Effector memory CD4-positive, alpha-beta T cell (primary cell): ENCODE measurements around the gene UROC1.

Source experiments
- DNase-seq, 3 donors: peaks; one replicate each; pipeline ENCODE4 v3.0.0-alpha.2; 2020
- H3K27ac ChIP-seq: 2 replicates; pipeline ENCODE4 v1.7.0; 2013; ENCODE audit warnings: mild to moderate bottlenecking, low read length, moderate library complexity; ENCODE audit not compliant: insufficient read depth, poor library complexity, severe bottlenecking
- H3K27me3 ChIP-seq: replicated peaks from 2 replicates; pipeline ENCODE4 v1.7.0; 2013; ENCODE audit warnings: mild to moderate bottlenecking, low read length; ENCODE audit not compliant: insufficient read depth, control insufficient read depth, poor library complexity, severe bottlenecking
- H3K36me3 ChIP-seq: 2 replicates; pipeline ENCODE4 v1.7.0; 2013; ENCODE audit warnings: mild to moderate bottlenecking, low read length, moderate library complexity; ENCODE audit not compliant: control insufficient read depth, insufficient read depth
- H3K4me1 ChIP-seq: 2 replicates; pipeline ENCODE4 v1.7.0; 2013; ENCODE audit warnings: low read length, mild to moderate bottlenecking; ENCODE audit not compliant: control insufficient read depth, insufficient read depth, poor library complexity, severe bottlenecking
- H3K4me3 ChIP-seq: 2 replicates; pipeline ENCODE4 v1.7.0; 2013; ENCODE audit warnings: low read length, low read depth, mild to moderate bottlenecking; ENCODE audit not compliant: insufficient read depth, poor library complexity, severe bottlenecking
- H3K9me3 ChIP-seq: 2 replicates; pipeline ENCODE4 v1.7.0; 2013; ENCODE audit warnings: mild to moderate bottlenecking, low read length, moderate library complexity; ENCODE audit not compliant: control insufficient read depth

The UROC1 gene

DNA sequence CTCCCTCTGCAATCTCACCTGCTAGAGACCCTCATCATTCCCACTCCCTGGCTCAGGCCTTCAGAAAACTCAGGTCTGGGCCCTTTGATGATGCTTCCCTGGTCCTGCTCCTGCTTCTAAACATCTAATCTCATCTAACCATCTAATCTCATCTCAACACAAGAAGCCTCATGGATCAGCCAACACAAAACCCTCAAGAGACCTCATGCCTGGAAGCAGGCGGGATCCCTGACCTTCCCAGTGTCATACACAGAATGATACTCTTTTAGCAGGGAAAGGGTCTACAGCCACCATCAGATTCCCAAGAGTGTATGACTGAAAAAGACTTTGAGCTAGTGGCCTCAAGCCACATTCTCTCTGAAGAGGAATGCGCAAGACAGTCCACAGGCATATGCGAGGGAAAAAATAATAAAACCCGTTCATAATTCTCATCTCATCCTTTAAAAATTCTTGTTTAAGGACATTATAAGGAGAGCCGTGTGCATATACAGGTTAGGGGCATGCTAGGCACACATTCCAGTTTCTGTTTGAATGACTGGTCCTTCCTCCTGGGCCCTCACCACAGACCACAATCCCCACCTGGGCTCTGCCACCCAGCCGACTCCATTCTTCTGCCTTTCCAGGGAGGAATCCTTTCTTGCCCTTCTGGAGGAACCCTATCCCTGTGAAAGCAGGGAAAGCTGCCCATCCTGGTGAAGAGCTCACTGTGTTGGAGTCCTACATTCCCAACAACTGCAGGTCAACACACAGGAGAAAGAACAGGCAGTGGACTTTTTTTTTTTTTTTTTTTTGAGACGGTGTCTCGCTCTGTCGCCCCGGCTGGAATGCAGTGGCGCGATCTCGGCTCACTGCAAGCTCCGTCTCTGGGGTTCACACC lies 44.0 kb downstream of the UROC1 start:
- H3K4me3 ChIP-seq: peak overlapping the region; percentile 24
- no peak overlapping the region for H3K27ac ChIP-seq
- no peak for DNase-seq

DNA sequence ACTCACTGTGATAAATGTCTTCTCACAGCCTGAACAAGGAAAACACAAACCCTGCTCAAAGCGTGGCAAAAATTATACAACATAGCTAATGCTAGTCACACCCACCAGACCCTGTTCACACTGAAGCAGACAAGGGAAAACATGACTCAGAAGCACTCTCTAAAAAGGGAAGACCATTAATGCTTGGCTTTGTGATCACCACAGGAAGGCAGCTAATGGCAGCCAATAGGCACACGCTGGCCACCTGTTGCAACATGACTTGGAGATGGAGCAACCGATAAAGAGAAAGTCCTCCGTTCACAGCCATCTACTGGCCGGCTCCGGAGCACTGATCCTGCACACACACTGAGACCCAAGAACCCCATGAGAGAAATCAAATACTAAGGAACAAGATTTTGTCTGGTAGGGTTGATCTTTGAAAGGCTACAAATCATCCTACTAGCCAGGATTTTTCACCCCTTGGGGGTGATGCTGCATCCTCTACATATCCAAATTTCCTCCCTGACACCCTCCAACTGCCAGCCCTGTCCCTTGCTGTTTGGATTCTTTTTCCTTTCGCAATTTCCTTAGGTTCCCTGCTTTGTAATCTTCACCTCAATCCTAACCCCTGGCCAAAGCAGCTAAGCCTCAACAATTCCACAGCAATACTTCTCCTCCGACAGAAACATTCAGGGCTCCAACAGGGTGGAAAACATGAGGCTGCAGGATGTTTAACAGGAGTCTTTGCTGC lies 45.1 kb downstream of the UROC1 start:
- Histone ChIP-seq H3K4me1 (peaks cover 36% of the 10 kb centered on the region), H3K27ac (no peak overlapping the region), H3K36me3 (peaks cover 40% of the 10 kb centered on the region), H3K9me3 (no peaks in the 10 kb centered on the region), H3K27me3 (no peaks in the 10 kb centered on the region), H3K4me3 (no peak overlapping the region)
- no peak for DNase-seq

More for the DNA sequence above, 44.0 kb downstream of the UROC1 start:
- Histone ChIP-seq H3K4me1 (peaks cover 36% of the 10 kb centered on the region), H3K36me3 (peaks cover 30% of the 10 kb centered on the region), H3K9me3 (no peaks in the 10 kb centered on the region), H3K27me3 (no peaks in the 10 kb centered on the region)

DNA sequence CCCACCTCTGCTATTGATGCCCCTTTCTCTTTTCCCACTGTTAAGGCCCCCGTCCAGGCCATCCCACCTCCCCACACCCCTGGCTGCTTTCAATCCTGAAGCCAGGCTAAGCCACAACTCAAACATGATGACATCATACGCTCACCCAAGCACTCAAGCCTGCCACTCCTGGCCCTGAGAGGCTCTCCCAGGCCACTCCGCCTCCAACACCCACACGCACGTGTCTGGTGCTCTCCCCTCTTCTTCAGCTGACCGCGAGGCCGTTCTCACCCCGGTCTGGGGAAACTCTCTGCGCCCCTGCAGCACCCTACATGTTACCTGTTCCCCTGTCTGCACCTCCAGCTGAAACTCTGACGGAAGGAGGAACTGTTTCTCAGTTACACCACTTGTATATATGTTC lies 48.1 kb downstream of the UROC1 start:
- no peak overlapping the region for H3K4me3 ChIP-seq
- peaks cover 25% of the 10 kb centered on the region for H3K4me1 ChIP-seq
- no peaks in the 10 kb centered on the region for H3K9me3 ChIP-seq
- DNase-seq: no peak
- H3K27me3 ChIP-seq: no peaks in the 10 kb centered on the region
- H3K36me3 ChIP-seq: peaks cover 70% of the 10 kb centered on the region
- H3K27ac ChIP-seq: no peak overlapping the region

DNA sequence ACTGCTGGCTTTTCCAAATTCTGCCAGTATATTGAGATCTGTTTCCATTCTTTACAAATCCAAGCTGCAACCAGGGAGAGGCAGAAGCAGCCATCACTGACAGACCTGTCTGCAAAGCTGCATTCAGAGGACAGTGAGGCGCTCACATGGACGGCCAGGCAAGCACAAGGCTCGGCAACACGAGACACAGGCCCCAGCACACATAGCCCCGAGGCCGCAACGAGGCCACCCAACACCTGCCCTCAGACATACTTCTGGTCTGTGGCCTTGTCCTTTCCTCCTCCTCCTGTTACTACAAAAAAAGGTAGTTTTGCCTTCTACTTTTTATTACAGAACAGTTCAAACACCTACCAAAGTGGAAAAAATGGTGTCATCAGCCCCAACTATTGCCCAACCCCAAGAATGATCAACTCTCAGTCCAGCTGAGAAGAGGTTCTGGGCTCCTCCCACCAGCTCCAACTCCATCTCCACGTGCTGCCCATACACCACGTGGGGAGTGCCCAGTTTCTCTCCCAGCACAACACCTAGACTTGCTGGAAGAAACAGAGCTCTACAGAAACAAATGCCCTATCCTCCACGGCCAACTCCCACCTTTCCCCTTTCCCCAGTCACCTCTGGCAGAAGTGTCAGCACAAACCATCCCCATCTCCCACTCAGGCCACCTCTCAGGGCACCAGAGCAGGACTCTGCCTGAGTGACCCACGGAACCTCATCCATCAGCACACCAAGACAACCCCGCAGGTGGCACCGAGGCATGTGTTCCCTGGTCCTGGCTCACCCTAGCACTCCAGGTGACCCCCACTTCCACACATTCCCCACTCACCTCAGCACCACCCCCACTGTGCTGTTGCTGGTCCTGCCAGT lies 49.3 kb downstream of the UROC1 start:
- no peak for DNase-seq
- Histone ChIP-seq H3K27ac (no peak overlapping the region), H3K36me3 (peaks cover 82% of the 10 kb centered on the region)

DNA sequence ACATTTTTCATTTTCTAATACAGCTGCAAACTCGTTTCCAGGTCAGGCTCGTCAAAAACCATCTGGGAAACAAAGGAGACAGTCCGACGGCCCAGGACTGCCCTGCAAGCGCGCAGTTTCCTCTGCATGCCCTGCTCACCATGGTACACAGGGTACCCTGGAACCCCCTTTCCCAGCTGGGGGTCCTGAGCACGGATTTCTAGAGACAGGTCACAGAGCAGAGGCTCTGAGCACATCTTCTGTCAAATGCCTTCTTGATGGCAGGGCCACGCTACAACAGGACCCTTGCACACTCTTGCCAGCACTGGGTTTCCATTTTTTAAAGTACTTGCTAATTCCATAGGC lies 50.0 kb downstream of the UROC1 start:
- Histone ChIP-seq H3K4me1 (peaks cover 6% of the 10 kb centered on the region), H3K4me3 (no peak overlapping the region), H3K27ac (no peak overlapping the region), H3K27me3 (no peaks in the 10 kb centered on the region), H3K9me3 (no peaks in the 10 kb centered on the region), H3K36me3 (peaks cover 87% of the 10 kb centered on the region)
- DNase-seq: no peak

More for the DNA sequence above, 49.3 kb downstream of the UROC1 start:
- Histone ChIP-seq H3K27me3 (no peaks in the 10 kb centered on the region), H3K9me3 (no peaks in the 10 kb centered on the region), H3K4me1 (peaks cover 13% of the 10 kb centered on the region), H3K4me3 (no peak overlapping the region)

DNA sequence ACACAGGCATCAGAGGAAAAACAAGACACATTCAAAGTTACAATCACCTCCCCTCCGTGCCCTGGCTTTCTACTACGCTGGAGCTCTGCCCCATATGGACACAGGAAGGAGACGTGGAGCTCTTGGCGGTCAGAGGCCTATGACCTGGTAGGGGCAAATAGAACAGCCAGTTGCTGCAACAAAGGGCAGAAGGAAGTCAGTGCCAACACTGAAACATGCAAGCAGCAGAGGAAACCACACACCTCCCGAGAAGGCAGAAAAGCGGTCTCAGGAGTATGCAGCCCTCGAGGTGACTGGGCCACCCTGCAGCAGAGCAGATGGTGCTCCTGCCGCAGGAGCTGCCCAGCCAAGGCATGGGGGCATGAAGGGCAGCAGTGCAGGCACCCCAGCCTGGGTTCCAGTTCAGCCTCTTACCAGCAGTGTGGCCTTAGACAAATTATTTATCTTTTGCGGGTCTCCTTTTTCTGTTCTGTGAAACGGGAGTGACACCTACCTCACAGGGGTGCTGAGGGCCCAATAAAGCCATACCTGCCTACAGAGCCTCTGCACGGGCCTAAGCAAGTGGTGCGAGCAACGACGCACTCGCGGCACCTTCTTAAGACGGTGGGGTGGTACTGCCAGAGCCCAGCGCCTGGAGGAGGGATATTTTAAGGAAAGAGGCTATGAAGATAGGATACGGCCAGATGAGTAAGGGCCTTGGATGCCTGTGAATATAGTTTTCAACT lies 50.5 kb downstream of the UROC1 start:
- no peak overlapping the region for H3K4me3 ChIP-seq
- no peaks in the 10 kb centered on the region for H3K27me3 ChIP-seq
- H3K9me3 ChIP-seq: no peaks in the 10 kb centered on the region
- peaks cover 1% of the 10 kb centered on the region for H3K4me1 ChIP-seq
- H3K36me3 ChIP-seq: peaks cover 92% of the 10 kb centered on the region
- H3K27ac ChIP-seq: no peak overlapping the region
- no peak for DNase-seq

DNA sequence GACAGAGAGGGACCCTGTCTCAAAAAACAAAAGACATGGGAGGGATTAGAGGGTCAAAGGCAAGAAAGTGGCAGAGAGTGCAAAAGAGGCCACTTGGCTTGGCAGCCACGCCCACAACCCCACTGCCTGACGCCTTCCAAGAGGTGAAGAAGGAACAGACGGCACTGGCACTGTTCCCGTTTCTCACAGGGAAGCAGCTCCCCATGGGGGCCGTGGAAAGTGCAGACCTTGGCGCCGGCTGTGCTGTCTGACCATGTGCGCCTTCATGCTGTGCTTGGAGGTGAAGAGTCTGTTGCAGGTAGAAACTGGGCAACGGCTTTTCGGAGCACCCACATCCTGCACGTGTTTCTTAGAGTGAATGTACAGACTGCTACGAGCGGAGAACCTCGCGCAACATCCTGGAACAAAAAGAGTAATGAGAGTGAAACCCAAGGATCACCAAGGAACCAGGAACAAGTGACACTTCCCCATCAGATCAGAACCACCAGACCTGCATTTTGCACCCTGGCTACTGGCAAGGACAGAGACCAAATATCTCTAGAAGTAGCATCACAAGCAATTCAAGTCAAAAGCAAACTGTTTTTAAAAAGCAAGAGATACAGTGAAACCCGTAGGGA lies 51.5 kb downstream of the UROC1 start:
- peaks cover 97% of the 10 kb centered on the region for H3K36me3 ChIP-seq
- no peaks in the 10 kb centered on the region for H3K4me1 ChIP-seq
- DNase-seq: no peak
- H3K4me3 ChIP-seq: no peak overlapping the region
- H3K9me3 ChIP-seq: no peaks in the 10 kb centered on the region
- H3K27me3 ChIP-seq: no peaks in the 10 kb centered on the region
- H3K27ac ChIP-seq: no peak overlapping the region

DNA sequence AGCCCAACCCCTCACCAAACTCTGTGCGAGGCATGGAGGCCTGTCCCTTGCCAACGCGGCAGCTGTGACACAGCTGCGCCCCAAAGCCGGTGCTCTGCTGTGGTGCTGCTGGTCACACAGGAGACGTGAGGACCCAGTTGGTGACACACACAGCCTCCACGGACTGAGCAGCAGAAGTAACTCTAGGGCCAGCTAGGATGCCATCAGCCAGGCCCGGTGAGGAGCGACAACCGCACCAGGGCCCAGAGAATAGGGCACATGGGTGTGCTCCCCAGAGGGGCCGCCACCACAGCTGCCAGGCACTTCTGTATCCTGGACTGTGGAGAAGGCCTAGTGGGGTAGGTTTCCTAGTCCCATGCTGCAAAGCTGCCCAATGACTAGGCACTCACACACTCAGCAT lies 52.6 kb downstream of the UROC1 start:
- Histone ChIP-seq H3K27me3 (no peaks in the 10 kb centered on the region), H3K27ac (no peak overlapping the region), H3K4me3 (no peak overlapping the region), H3K9me3 (no peaks in the 10 kb centered on the region), H3K36me3 (peaks cover 96% of the 10 kb centered on the region), H3K4me1 (no peaks in the 10 kb centered on the region)
- DNase-seq: no peak

DNA sequence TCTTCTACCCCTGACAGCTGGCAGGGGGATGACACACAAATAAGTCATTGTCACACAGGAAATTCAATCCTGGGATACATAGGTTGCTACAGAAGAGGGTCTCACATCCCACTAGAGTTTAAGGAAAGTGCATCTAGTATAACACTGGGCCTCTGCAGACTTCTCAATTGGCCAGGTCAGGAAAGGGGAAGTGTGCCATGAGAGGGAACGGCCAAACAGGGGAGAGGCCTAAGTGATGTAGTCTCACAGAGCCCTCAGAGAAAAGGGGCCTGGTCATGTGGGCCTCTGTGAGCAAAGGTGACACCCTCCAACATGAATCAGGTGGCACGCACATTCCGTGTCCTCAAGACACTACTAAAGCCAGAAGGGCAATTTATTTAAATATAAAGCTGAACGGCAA lies 53.1 kb downstream of the UROC1 start:
- no peaks in the 10 kb centered on the region for H3K27me3 ChIP-seq
- H3K4me1 ChIP-seq: no peaks in the 10 kb centered on the region
- H3K9me3 ChIP-seq: no peaks in the 10 kb centered on the region
- no peak overlapping the region for H3K4me3 ChIP-seq
- no peak overlapping the region for H3K27ac ChIP-seq
- H3K36me3 ChIP-seq: peaks cover 96% of the 10 kb centered on the region
- no peak for DNase-seq
